HepG2 (cell line): Measurements from ENCODE around the gene CBFA2T2. TPM values are rescaled to one million over a fixed set of nuclear protein-coding genes. Genes with fewer than 3 reads are reported as not detected.

Source experiments
- ATAC-seq: fragments of 200-7000 bp; cut with Tn5 transposase; 3 replicates; pipeline ENCODE4 v1.9.1; 2020; ENCODE audit warnings: mild to moderate bottlenecking, moderate library complexity
- BruUV-seq: library from RNA; stranded (reverse); fragments of 400-500 nt; replicated peaks from 2 replicates; lab custom pipeline; 2021; lab: Mats Ljungman, UMichigan
- CTCF ChIA-PET: fragments of 300-600 bp; formaldehyde crosslinking; extraction: SDS; loops from one replicate; lab custom pipeline; 2021; ENCODE audit warnings: low total read pairs, inconsistent platforms, low intra/inter-chr PET ratio; lab: Yijun Ruan, JAX
- POLR2A ChIA-PET: fragments of 350-600 bp; sonication (Branson Sonifier 250); formaldehyde crosslinking; loops from one replicate; lab custom pipeline; 2020; ENCODE audit warnings: antibody characterized with exemption, inconsistent platforms; lab: Yijun Ruan, JAX
- DNase-seq: peaks from one replicate; pipeline ENCODE4 v3.0.0-alpha.2; 2015; ENCODE audit warnings: low spot score
- FAIRE-seq: peaks from 3 replicates; lab custom pipeline; 2011; peaks lifted over from hg19 to GRCh38; lab: Jason Lieb, UNC
- H2AFZ ChIP-seq: one replicate; pipeline ENCODE4 v1.6.1; 2011; ENCODE audit warnings: low read length, inconsistent platforms
- H3K27ac ChIP-seq: fragments of 300-600 bp; 3 replicates; pipeline ENCODE4 v1.8.0; 2011; ENCODE audit warnings: mixed run types, mild to moderate bottlenecking, mixed read lengths, low read length, inconsistent platforms; ENCODE audit not compliant: insufficient read depth; ENCODE audit errors: extremely low read length
- H3K27me3 ChIP-seq, 2 experiments: fragments of 200-600 bp in 1 of 2; 2 replicates in 1 of 2; 3 replicates in 1 of 2; pipeline versions ENCODE4 v1.6.0 to v1.8.0; 2011; ENCODE audit warnings: low read length in 2 of 2, mild to moderate bottlenecking in 2 of 2, moderate library complexity in 2 of 2, inconsistent platforms in 1 of 2; ENCODE audit not compliant: insufficient read depth in 2 of 2, control insufficient read depth in 1 of 2
- H3K36me3 ChIP-seq, 2 experiments: fragments of 200-600 bp in 1 of 2; replicated peaks in 1 of 2; 2 replicates in 1 of 2; 3 replicates in 1 of 2; pipeline versions ENCODE4 v1.5.1 to v1.8.0; 2011; ENCODE audit warnings: low read length in 2 of 2, inconsistent platforms in 1 of 2; ENCODE audit not compliant: insufficient read depth in 2 of 2, control insufficient read depth in 1 of 2
- H3K4me1 ChIP-seq: 2 replicates; pipeline ENCODE4 v1.5.1; 2012; ENCODE audit warnings: low read length, inconsistent platforms; ENCODE audit not compliant: insufficient read depth
- H3K4me2 ChIP-seq: 2 replicates; pipeline ENCODE4 v1.6.0; 2011; ENCODE audit warnings: low read depth, low read length, inconsistent platforms
- H3K4me3 ChIP-seq, 3 experiments: fragments of 200-600 bp in 1 of 3; sonication (generic), shearing (Covaris generic) in 1 of 3; replicated peaks in 1 of 3; 2 replicates each; pipeline ENCODE4 v1.5.1; 2011 to 2016; ENCODE audit warnings: low read length in 3 of 3, inconsistent platforms in 2 of 3, low read depth in 2 of 3, mild to moderate bottlenecking in 2 of 3, control low read depth in 1 of 3, mixed read lengths in 1 of 3; ENCODE audit not compliant: insufficient read depth in 1 of 3
- H3K79me2 ChIP-seq: one replicate; pipeline ENCODE4 v1.6.1; 2011; ENCODE audit warnings: low read length, inconsistent platforms; ENCODE audit not compliant: insufficient read depth
- H3K9ac ChIP-seq: 2 replicates; pipeline ENCODE4 v1.6.0; 2011; ENCODE audit warnings: mild to moderate bottlenecking, low read depth, low read length, inconsistent platforms; ENCODE audit not compliant: insufficient read depth
- H3K9me3 ChIP-seq: 2 replicates; pipeline ENCODE4 v1.5.1; 2012; ENCODE audit warnings: mild to moderate bottlenecking, low read length
- H4K20me1 ChIP-seq: 2 replicates; pipeline ENCODE4 v1.6.0; 2011; ENCODE audit warnings: inconsistent platforms, mild to moderate bottlenecking, low read length, moderate library complexity; ENCODE audit not compliant: insufficient read depth
- AGO2 ChIP-seq: fragments of 200-400 bp; formaldehyde crosslinking; optimal IDR thresholded peaks from 2 replicates; pipeline ENCODE3; 2017; ENCODE audit warnings: mild to moderate bottlenecking, low read depth, low read length, moderate library complexity
- CREB1 ChIP-seq, 2 experiments: fragments of 450-650 bp in 1 of 2; IDR thresholded peaks; 2 replicates each; pipeline ENCODE4 v1.6.1; 2016 to 2017; ENCODE audit warnings: control low read depth in 1 of 2, mild to moderate bottlenecking in 1 of 2, missing compliant biosample characterization in 1 of 2, missing genetic modification characterization in 1 of 2
- MBD4 ChIP-seq: IDR thresholded peaks from 2 replicates; pipeline ENCODE4 v1.6.1; 2012; ENCODE audit warnings: low read length, inconsistent platforms, borderline replicate concordance
- RXRA ChIP-seq: sonication (generic); formaldehyde crosslinking; IDR thresholded peaks from 2 replicates; pipeline ENCODE4 v1.5.1; 2020; ENCODE audit warnings: missing genetic modification reagents
- SRF ChIP-seq: IDR thresholded peaks from 2 replicates; pipeline ENCODE4 v1.6.1; 2011; ENCODE audit warnings: mild to moderate bottlenecking, low read depth, low read length, moderate library complexity
- ZBTB38 ChIP-seq: sonication (generic); formaldehyde crosslinking; IDR thresholded peaks from 2 replicates; pipeline ENCODE4 v1.5.1; 2020; ENCODE audit warnings: mild to moderate bottlenecking, missing genetic modification reagents
- WGBS: methylation state at CpG from one replicate; pipeline ENCODE4 v1.1.6; 2017; ENCODE audit warnings: low lambda C conversion rate; 5-methylcytosine and 5-hydroxymethylcytosine counted together
- in situ Hi-C: cut with HindIII; loops from 2 replicates; pipeline ENCODE4 v1.10.0; 2017; ENCODE audit warnings: low pct_unique_long_range_greater_than_20kb; ENCODE audit not compliant: extremely low pct_ligation_motif_present
- intact Hi-C: fragments of 100-400 bp; cut with micrococcal nuclease; formaldehyde crosslinking; loops from one replicate; pipeline ENCODE4 v1.10.0; 2022; ENCODE audit not compliant: unreplicated experiment
- polyA plus RNA-seq, 8 experiments: library from polyadenylated mRNA; depleted of rRNA in 3 of 8; stranded (reverse) in 7 of 8; unstranded in 1 of 8; fragments of >200 nt; fragmentation: Illumina TruSeq in 4 of 8; extraction: Trizol in 4 of 8; gene quantifications; 2 replicates each; pipeline versions ENCODE4 v1.2.1 to v1.2.3, GENCODE V29; 2011 to 2016; ENCODE audit warnings: low read depth in 4 of 8, missing spikeins in 1 of 8, mixed read lengths in 1 of 8; ENCODE audit not compliant: insufficient read depth in 1 of 8
- total RNA-seq, 5 experiments: library from RNA; depleted of rRNA; stranded (reverse); fragments of >200 nt; fragmentation: Illumina TruSeq; extraction: Trizol; gene quantifications; 2 replicates each; pipeline ENCODE4 v1.2.3, GENCODE V29; 2016; ENCODE audit warnings: low read depth in 1 of 5
- TF ChIP-seq, protein P1 (sequence below), 2 experiments: sonication (generic) in 1 of 2; formaldehyde crosslinking in 1 of 2; IDR thresholded peaks; 2 replicates each; pipeline versions ENCODE4 v1.4.0 to v1.6.1; 2018 to 2020; ENCODE audit warnings: missing genetic modification reagents in 2 of 2, borderline replicate concordance in 1 of 2, low read depth in 1 of 2, mild to moderate bottlenecking in 1 of 2, missing biosample characterization in 1 of 2
- TF ChIP-seq, protein P2 (sequence below): sonication (generic); formaldehyde crosslinking; IDR thresholded peaks from 2 replicates; pipeline ENCODE4 v1.5.0; 2020; ENCODE audit warnings: mild to moderate bottlenecking, missing genetic modification reagents, borderline replicate concordance
- TF ChIP-seq, protein P3 (sequence below): sonication (generic); formaldehyde crosslinking; IDR thresholded peaks from 2 replicates; pipeline ENCODE4 v1.8.1; 2023; ENCODE audit warnings: mild to moderate bottlenecking, moderate library complexity, missing genetic modification reagents

Gene CBFA2T2
- total and polyA plus RNA-seq, 2 of the 13 experiments (the other 11 are each of a cell fraction or from before 2014, with no cell fraction given) = 6.3 to 21.2 TPM

DNA sequence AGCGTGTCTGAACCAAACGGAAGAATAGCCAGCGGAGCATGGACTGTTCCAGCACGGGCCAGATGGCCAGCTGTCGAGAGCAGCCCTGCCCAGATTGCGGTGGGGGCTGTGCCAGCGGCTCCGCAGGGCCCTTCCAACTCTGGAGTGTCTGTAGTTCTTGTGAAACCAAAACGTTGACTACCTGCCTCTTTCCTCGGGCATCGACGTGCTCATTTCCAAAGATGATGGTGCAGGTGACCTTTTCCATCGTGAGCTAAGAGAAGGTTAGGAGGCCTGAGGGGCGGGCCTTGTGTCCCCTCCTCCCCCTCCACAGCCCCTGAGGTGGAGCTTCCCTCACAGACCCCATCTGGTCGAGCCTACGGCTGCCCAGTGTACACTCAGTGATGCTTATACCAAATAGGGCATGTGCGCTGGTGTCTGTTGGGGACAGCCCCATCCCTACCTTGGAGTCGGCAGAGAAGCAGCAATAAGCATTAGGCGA, 159.3 kb downstream of the CBFA2T2 start:
- H3K4me2 ChIP-seq = no peak overlapping the region
- in situ Hi-C loops (loop anchor here (10.0 kb wide), 1 partner anchor 134 kb away; no protein-coding TSS in a partner anchor), intact Hi-C loops (no loop called here)
- CTCF ChIA-PET = no interaction called here
- H3K9ac ChIP-seq = no peak overlapping the region
- POLR2A ChIA-PET = interaction anchor here (1.5 to 2.2 kb wide), 2 partner anchors 14 to 159 kb away, joined by 3 to 8 read pairs; partner anchors contain the start of gene CBFA2T2
- 78% methylated on average over 19 of the region's 19 CpGs for WGBS
- DNase-seq = no peak
- FAIRE-seq = no peak
- no TSS peak for BruUV-seq
- no peak overlapping the region for H2AFZ ChIP-seq
- no peaks in the 10 kb centered on the region; the same call in 1 of the 2 replicates for H4K20me1 ChIP-seq
- peak; percentile 16 for ATAC-seq
- H3K27me3 ChIP-seq = no peaks in the 10 kb centered on the region
- H3K79me2 ChIP-seq = no peaks in the 10 kb centered on the region
- peaks cover 14 to 18% of the 10 kb centered on the region in 2 experiments; a peak in 4 of 5 replicates for H3K36me3 ChIP-seq
- H3K9me3 ChIP-seq = no peaks in the 10 kb centered on the region
- H3K4me3 ChIP-seq = no peak overlapping the region
- H3K27ac ChIP-seq = no peak overlapping the region
- peaks cover 26% of the 10 kb centered on the region for H3K4me1 ChIP-seq
- TF ChIP-seq, protein P1, sequence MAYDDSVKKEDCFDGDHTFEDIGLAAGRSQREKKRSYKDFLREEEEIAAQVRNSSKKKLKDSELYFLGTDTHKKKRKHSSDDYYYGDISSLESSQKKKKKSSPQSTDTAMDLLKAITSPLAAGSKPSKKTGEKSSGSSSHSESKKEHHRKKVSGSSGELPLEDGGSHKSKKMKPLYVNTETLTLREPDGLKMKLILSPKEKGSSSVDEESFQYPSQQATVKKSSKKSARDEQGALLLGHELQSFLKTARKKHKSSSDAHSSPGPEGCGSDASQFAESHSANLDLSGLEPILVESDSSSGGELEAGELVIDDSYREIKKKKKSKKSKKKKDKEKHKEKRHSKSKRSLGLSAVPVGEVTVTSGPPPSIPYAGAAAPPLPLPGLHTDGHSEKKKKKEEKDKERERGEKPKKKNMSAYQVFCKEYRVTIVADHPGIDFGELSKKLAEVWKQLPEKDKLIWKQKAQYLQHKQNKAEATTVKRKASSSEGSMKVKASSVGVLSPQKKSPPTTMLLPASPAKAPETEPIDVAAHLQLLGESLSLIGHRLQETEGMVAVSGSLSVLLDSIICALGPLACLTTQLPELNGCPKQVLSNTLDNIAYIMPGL (CRISPR knock-in tag; IDR thresholded peaks at IDR 0.05; ENCODE audit: borderline replicate concordance in 1 of 2, low read depth in 1 of 2) = 0 out of 4 replicates have a peak, but pooled peaks of 1 of the 2 experiments have one; percentile 13
- TF ChIP-seq ZBTB38 (CRISPR knock-in tag) = peak; percentile 47; the same call in 1 of the 2 replicates
- no peak for TF ChIP-seq RXRA (CRISPR knock-in tag)
- TF ChIP-seq, protein P2, sequence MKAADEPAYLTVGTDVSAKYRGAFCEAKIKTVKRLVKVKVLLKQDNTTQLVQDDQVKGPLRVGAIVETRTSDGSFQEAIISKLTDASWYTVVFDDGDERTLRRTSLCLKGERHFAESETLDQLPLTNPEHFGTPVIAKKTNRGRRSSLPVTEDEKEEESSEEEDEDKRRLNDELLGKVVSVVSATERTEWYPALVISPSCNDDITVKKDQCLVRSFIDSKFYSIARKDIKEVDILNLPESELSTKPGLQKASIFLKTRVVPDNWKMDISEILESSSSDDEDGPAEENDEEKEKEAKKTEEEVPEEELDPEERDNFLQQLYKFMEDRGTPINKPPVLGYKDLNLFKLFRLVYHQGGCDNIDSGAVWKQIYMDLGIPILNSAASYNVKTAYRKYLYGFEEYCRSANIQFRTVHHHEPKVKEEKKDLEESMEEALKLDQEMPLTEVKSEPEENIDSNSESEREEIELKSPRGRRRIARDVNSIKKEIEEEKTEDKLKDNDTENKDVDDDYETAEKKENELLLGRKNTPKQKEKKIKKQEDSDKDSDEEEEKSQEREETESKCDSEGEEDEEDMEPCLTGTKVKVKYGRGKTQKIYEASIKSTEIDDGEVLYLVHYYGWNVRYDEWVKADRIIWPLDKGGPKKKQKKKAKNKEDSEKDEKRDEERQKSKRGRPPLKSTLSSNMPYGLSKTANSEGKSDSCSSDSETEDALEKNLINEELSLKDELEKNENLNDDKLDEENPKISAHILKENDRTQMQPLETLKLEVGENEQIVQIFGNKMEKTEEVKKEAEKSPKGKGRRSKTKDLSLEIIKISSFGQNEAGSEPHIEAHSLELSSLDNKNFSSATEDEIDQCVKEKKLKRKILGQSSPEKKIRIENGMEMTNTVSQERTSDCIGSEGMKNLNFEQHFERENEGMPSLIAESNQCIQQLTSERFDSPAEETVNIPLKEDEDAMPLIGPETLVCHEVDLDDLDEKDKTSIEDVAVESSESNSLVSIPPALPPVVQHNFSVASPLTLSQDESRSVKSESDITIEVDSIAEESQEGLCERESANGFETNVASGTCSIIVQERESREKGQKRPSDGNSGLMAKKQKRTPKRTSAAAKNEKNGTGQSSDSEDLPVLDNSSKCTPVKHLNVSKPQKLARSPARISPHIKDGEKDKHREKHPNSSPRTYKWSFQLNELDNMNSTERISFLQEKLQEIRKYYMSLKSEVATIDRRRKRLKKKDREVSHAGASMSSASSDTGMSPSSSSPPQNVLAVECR = 0 out of 2 replicates have a peak, but pooled peaks have one; percentile 28
- TF ChIP-seq, protein P3, sequence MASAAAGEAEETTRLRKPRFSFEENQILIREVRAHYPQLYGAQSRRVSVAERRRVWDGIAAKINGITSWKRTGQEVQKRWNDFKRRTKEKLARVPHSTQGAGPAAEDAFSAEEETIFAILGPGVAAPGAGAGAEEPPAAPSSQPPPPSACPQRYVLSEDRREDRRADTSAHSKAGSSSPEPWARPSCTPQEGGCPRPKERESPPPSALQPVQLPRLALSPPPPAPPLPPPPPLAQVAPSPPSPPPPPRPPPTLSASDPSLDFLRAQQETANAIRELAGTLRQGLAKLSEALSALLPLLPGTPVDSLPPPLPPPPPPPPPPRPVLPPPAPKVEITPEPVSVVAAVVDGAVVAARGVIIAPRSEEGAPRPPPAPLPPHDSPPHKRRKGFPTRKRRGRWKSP (CRISPR knock-in tag) = no peak
- peak; percentile 68 for TF ChIP-seq AGO2
- TF ChIP-seq CREB1 (IDR thresholded peaks at IDR 0.05) = no peak
- no peak for TF ChIP-seq CREB1 (CRISPR knock-in tag; IDR thresholded peaks at IDR 0.05)
- TF ChIP-seq SRF = no peak
- no peak for TF ChIP-seq MBD4
